GM12891 (cell line): Measurements from ENCODE around the gene ZNF248.

Experiments
- PAX5 ChIP-seq: IDR thresholded peaks from 2 replicates; pipeline ENCODE4 v1.6.1; 2011; ENCODE audit warnings: low read length, moderate library complexity, mild to moderate bottlenecking; ENCODE audit not compliant: insufficient read depth, severe bottlenecking
- POLR2A ChIP-seq: IDR thresholded peaks from 2 replicates; pipeline ENCODE4 v1.6.1; 2011; ENCODE audit warnings: low read depth, low read length, control low read depth
- POLR2AphosphoS5 ChIP-seq: IDR thresholded peaks from 2 replicates; pipeline ENCODE4 v1.6.1; 2011; ENCODE audit warnings: low read depth, low read length, control low read depth
- POU2F2 ChIP-seq: IDR thresholded peaks from 2 replicates; pipeline ENCODE4 v1.6.1; 2011; ENCODE audit warnings: low read depth, mild to moderate bottlenecking, control low read depth, low read length, moderate library complexity
- SPI1 ChIP-seq: IDR thresholded peaks from 2 replicates; pipeline ENCODE4 v1.6.1; 2011; ENCODE audit warnings: low read depth, low read length, control low read depth
- TAF1 ChIP-seq: IDR thresholded peaks from 2 replicates; pipeline ENCODE4 v1.6.1; 2011; ENCODE audit warnings: low read depth, low read length, control low read depth

- TF ChIP-seq POLR2A = no peak
- TF ChIP-seq TAF1 = no peak
- TF ChIP-seq SPI1 = no peak
- no peak for TF ChIP-seq POLR2AphosphoS5
- TF ChIP-seq PAX5 = no peak
- no peak for TF ChIP-seq POU2F2
Observed at GRCh38 chr10:37813763-37814162, 43.6 kb downstream of the ZNF248 start.
